ENCODE data around the gene ZNF80. TPM values are rescaled to one million over a fixed set of nuclear protein-coding genes. Genes with fewer than 3 reads are reported as not detected.

Gene ZNF80
- total RNA-seq, 1 experiment from 2014 or later: not detected

DNA sequence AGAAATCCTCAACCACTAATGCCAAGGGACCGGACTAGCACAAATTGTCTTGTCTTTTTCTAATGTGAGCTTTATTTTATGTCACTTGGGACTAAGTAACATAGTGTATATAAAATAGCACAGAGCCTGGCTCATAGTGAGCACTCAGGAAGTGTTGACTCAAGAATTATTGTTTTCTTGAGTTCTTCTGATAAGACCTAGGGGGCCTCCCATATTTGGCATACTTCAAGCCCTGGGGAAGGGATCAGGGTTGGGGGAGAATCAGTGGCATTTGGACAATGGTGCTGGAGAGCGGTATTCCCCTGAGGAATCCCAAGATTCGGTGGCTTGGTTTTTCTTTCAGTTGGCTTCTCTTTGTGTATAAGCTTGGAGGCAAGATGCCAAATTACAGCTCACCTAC, 19.4 kb downstream of the ZNF80 start:
- H3K9me3 ChIP-seq (ENCODE audit: control insufficient read depth, insufficient read depth, low read depth, low read length): no peaks in the 10 kb centered on the region
- CTCF ChIA-PET: no interaction called here
- H3K4me1 ChIP-seq (ENCODE audit: control insufficient read depth, insufficient read depth, low read length): no peaks in the 10 kb centered on the region
- no peak overlapping the region for H3K27ac ChIP-seq (ENCODE audit: low read length)
- no peak overlapping the region for H3K4me3 ChIP-seq (ENCODE audit: low read depth in 2 of 2, low read length in 2 of 2)
- in situ Hi-C loops (cut with HindIII; ENCODE audit: low pct_unique_long_range_greater_than_20kb, low sequenced_read_pairs) (no loop called here), intact Hi-C loops (cut with micrococcal nuclease; ENCODE audit: unreplicated experiment) (no loop called here)
- POLR2A ChIA-PET: no interaction called here
- TF ChIP-seq POLR2AphosphoS5 (IDR thresholded peaks at IDR 0.05; ENCODE audit: low read depth, low read length) (no peak), REST (IDR thresholded peaks at IDR 0.05; ENCODE audit: insufficient read depth in 1 of 2, low read depth in 2 of 2, low read length in 1 of 2) (no peak), SIN3A (IDR thresholded peaks at IDR 0.05; ENCODE audit: borderline replicate concordance, insufficient read depth, low read depth, low read length) (no peak), TCF7L2 (IDR thresholded peaks at IDR 0.05; ENCODE audit: low read depth, low read length) (no peak)
- TF ChIP-seq, protein P1, sequence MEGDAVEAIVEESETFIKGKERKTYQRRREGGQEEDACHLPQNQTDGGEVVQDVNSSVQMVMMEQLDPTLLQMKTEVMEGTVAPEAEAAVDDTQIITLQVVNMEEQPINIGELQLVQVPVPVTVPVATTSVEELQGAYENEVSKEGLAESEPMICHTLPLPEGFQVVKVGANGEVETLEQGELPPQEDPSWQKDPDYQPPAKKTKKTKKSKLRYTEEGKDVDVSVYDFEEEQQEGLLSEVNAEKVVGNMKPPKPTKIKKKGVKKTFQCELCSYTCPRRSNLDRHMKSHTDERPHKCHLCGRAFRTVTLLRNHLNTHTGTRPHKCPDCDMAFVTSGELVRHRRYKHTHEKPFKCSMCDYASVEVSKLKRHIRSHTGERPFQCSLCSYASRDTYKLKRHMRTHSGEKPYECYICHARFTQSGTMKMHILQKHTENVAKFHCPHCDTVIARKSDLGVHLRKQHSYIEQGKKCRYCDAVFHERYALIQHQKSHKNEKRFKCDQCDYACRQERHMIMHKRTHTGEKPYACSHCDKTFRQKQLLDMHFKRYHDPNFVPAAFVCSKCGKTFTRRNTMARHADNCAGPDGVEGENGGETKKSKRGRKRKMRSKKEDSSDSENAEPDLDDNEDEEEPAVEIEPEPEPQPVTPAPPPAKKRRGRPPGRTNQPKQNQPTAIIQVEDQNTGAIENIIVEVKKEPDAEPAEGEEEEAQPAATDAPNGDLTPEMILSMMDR (IDR thresholded peaks at IDR 0.05): no peak
- no peaks in the 10 kb centered on the region for H3K36me3 ChIP-seq (ENCODE audit: control insufficient read depth, insufficient read depth, low read length)
- DNase-seq (ENCODE audit: low read depth, low spot score) (no peak), ATAC-seq (no peak)
- peaks cover 5% of the 10 kb centered on the region for H3K27me3 ChIP-seq (ENCODE audit: control insufficient read depth, insufficient read depth, low read length)
- no TSS peak for BruUV-seq (replicated peaks)

DNA sequence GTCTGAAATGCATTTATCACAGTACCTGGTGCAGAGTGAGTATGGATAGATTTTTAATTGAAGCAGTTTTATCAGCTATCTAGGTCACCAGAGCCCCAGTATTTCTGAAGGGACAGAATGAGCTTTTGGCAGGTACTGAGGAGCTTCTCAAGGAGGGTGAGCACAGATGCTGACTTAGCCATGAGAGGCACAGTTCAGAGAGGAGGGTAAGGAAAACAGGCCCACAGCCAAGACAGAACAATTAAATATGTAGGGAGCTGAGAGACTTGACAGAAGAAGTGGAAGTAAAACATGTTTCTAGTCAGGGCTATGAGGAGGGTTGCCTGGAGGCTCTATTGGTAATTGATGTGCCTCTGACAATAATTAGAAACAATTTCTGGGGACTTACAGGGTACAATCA, 20.1 kb downstream of the ZNF80 start:
- intact Hi-C loops (cut with micrococcal nuclease; ENCODE audit: unreplicated experiment) (no loop called here), in situ Hi-C loops (cut with HindIII; ENCODE audit: low pct_unique_long_range_greater_than_20kb, low sequenced_read_pairs) (no loop called here)
- H3K4me1 ChIP-seq (ENCODE audit: control insufficient read depth, insufficient read depth, low read length): no peaks in the 10 kb centered on the region
- H3K36me3 ChIP-seq (ENCODE audit: control insufficient read depth, insufficient read depth, low read length): no peaks in the 10 kb centered on the region
- peaks cover 5% of the 10 kb centered on the region for H3K27me3 ChIP-seq (ENCODE audit: control insufficient read depth, insufficient read depth, low read length)
- no peak for DNase-seq (ENCODE audit: low read depth, low spot score)
- BruUV-seq (replicated peaks): no TSS peak
- no peak for ATAC-seq
- H3K9me3 ChIP-seq (ENCODE audit: control insufficient read depth, insufficient read depth, low read depth, low read length): no peaks in the 10 kb centered on the region
- ChIA-PET CTCF (no interaction called here), POLR2A (no interaction called here)
- H3K4me3 ChIP-seq (ENCODE audit: low read depth in 2 of 2, low read length in 2 of 2): no peak overlapping the region
- no peak overlapping the region for H3K27ac ChIP-seq (ENCODE audit: low read length)
- TF ChIP-seq REST (IDR thresholded peaks at IDR 0.05; ENCODE audit: insufficient read depth in 1 of 2, low read depth in 2 of 2, low read length in 1 of 2) (no peak), POLR2AphosphoS5 (IDR thresholded peaks at IDR 0.05; ENCODE audit: low read depth, low read length) (no peak), TCF7L2 (IDR thresholded peaks at IDR 0.05; ENCODE audit: low read depth, low read length) (no peak), SIN3A (IDR thresholded peaks at IDR 0.05; ENCODE audit: borderline replicate concordance, insufficient read depth, low read depth, low read length) (no peak)
- TF ChIP-seq, protein P1 (IDR thresholded peaks at IDR 0.05): no peak
